ENCODE measurements around the gene NOC4L. TPM values are rescaled to one million over a fixed set of nuclear protein-coding genes. Genes with fewer than 3 reads are reported as not detected.

The NOC4L gene
- total RNA-seq, 1 donor from 2014 or later: 23.2 TPM

- DNase-seq (ENCODE audit: extremely low read depth, low read depth, low spot score): no peak
These were observed 34.6 kb downstream of the NOC4L start for GRCh38 chr12:132178801-132179401.

DNA sequence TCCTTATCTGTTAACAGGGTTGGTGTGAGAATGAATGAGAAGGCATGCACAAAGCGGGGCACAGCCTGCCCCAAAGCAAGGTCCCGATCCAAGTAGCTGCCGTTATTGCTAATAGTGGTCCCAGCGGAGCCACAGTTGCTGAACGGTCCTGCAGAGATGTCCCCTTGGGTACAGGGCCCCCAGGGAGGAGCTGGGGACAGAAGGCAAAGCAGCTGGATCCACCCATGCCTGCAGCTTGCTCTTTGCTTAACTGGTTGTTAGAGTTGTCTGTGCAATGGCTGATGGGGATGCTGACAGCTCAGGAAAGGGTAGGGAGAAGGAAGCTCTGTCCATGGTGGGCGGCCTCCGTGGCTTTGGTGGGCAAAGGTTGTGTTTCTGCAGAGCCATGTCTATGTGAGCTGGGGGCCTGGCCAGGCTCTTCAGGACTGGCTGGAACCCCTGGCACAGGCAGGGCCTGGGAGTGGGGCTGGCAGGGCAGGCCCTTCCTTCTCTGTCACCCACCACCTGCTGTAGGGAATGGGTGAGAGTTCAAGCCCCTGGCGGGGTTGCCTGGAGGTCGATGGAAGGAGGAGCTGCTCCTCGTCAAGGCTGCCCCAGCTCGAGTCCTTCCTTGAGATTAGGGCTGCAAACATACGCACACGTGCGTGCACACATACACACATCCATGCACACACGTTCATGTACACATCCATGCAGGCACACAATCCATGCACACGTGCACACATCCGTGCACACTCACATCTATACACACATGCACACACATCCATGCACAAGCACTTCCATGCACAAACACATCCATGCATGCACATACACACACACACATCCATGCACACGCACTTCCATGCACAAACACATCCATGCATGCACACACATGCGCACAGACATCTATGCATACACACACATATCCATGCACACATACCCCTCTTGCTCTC is 35.4 kb downstream of the NOC4L start:
- no peak for DNase-seq (ENCODE audit: extremely low read depth, low read depth, low spot score)

DNA sequence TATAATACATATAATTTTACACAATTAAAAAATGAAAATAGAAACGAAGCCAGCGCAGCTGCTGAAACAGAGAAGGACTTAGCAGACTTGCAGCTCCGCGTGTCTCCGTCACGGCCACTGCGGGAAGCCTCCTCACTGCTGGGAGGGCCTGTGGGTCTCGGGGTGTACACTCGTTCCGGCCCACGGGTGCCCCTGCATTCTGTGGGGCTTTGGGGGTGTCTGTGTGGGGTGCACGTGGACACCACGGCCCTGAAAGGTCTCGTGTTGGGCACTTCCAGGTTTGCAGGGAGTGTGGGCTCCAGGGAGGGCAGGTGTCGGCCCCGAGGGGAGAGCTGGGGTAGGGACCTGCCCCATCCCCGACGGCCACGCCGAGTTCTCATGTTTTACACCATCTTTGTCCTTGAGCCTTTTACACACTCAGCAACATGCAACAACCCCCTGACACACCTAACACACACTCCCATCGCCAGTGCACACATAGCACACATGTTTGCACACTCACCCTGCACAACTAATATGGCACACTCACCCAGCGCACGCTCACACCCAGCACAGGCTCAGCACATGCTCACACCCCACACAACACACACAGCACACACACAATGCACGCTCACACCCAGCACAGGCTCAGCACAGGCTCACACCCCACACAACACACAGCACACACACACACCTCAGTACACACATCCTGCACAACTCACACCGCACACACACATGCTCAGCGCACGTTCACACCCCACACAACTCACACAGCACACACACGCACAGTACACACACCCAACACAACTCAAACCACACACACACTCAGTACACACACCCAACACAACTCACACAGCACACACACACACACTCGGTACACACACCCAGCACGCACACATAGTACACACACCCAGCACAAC is 36.6 kb downstream of the NOC4L start:
- DNase-seq (ENCODE audit: extremely low read depth, low read depth, low spot score): no peak

GRCh38 chr12:132181570-132182200 is 37.4 kb downstream of the NOC4L start:
- no peak for DNase-seq (ENCODE audit: extremely low read depth, low read depth, low spot score)

DNA sequence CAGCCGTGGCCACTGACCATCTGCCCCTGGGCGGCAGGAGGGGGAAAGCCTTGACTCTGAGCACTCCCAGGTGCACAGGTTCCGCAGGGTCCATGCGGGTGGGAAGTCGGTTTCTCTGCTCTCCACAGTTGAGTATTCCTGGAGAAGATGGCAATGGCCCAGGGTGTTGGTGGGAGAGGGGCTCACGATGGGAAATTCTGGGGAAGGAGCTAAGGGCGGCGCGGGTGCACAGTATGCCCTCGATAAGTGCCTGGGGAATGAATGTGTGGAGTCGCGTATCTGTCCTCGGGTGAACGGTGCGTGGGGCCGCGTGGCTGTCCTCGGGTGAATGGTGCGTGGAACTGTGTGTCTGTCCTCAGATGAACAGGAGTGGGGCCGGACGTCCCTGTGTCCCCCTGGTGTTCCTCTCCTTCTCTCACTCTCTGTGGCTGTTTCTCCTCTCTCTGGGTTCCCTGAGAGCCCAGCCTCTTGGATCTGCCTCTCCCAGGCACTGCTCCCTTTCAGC is 38.0 kb downstream of the NOC4L start:
- no peak for DNase-seq (ENCODE audit: extremely low read depth, low read depth, low spot score)

GRCh38 chr12:132182711-132183365 is 38.6 kb downstream of the NOC4L start:
- DNase-seq (ENCODE audit: extremely low read depth, low read depth, low spot score): no peak

- DNase-seq (ENCODE audit: extremely low read depth, low read depth, low spot score): no peak
These were observed 41.4 kb downstream of the NOC4L start for GRCh38 chr12:132185705-132186104.

- no peak for DNase-seq (ENCODE audit: extremely low read depth, low read depth, low spot score)
These were observed 42.1 kb downstream of the NOC4L start for GRCh38 chr12:132186208-132186856.

DNA sequence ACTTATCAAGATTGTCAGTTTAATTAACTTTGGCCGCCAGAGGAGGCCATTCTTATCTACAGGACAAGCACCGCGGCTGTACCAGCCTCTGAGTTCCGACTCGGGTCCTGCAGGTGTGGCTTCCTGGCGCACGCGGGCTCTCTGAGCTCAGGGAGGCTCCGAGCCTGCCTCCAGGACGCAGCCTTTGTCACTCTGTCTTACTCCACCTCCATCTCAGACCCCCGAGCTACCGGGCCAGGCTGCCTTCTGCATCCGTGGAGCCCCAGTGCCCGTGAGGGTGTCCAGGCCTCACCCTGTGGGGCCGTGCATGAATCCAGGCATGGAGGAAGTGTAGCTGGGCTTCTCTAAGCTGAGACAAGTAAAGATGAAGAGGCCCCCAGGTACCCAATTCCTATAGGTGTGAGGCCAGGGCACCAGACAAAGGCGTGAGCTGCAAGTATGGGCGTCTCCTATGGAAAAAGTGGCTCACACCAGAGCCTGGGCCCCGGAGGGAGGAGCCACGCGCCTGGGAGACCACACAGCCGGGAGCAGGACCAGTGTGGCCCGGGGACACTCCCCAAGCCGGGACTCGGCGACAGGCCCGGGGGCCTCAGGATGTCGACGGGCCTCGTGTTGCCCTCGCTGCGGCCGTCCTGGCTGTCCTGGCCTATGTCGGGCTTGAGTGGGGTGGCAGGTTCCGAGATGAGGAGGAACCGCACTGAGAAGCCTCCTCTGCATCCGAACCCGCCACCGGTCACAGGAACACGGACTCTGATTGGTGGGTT is 42.8 kb downstream of the NOC4L start:
- no peak for DNase-seq (ENCODE audit: extremely low read depth, low read depth, low spot score)

DNA sequence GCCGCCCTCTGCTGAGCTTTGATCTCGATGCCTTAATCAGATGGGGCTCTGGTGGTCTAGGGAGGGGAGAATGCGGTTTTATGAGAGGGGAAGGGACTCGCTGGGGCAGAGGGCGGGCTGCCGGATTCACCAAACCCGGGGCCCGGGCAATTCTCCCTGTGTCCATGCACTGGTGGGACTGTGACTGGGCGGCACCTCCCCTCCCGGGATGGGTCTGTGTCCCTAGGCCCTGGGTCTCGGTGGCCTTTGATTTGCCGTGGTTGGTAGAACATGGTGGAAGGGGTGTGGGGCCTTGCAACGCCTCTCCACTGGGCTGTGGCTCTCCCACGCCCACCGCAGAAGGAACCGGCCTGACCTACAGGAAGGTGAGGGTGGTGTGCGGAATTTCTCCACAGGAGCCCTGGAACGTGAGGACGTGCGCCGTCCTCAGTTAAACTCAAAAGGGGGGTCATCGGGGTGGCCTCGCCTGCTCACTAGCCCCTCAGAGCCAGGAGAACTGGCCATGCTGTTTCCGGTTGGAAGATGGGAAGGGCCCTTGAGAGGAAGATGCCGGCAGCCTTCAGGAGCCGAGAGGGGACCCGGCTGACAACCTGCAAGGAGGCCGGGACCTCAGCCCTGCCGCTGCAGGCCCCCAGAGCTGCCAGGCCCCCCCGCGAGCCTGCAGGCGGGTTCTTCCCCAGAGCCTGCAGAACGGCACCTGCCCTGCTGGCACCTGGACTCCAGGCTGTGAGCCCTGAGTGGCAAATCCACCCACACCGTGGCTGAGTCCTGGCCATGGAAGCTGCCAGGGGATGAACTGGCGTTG is 43.6 kb downstream of the NOC4L start:
- no peak for DNase-seq (ENCODE audit: extremely low read depth, low read depth, low spot score)

GRCh38 chr12:132188451-132188901 is 44.2 kb downstream of the NOC4L start:
- no peak for DNase-seq (ENCODE audit: extremely low read depth, low read depth, low spot score)

DNA sequence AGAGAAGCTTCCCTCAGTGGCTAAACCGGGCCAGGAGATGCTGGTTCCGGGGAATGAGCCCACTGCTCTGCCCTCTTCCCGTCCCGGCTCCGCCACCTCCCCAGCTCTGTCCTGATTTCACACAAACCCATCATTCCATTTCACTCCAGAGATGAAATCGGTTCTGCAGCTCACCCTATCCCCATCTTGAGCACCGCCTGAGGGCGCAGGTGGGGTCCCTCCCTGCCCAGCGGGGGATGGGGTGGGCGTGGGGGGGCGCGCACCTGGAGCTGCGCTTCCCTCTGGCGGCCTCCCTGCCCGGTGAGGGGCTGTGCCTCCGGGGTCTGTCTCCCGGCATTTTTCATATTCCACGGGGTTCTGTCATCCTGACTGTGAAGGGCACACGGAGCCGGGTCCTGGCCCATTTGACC is 44.7 kb downstream of the NOC4L start:
- no peak for DNase-seq (ENCODE audit: extremely low read depth, low read depth, low spot score)

- DNase-seq (ENCODE audit: extremely low read depth, low read depth, low spot score): no peak
These were observed 45.2 kb downstream of the NOC4L start for GRCh38 chr12:132189378-132190011.

- DNase-seq (ENCODE audit: extremely low read depth, low read depth, low spot score): no peak
These were observed 45.9 kb downstream of the NOC4L start for GRCh38 chr12:132190012-132190755.

- DNase-seq (ENCODE audit: extremely low read depth, low read depth, low spot score): no peak
These were observed 46.7 kb downstream of the NOC4L start for GRCh38 chr12:132190834-132191500.

Data from glomerular endothelial cell (primary cell).